HepG2 (cell line): Measurements from ENCODE around the gene KCNIP4. TPM values are rescaled to one million over a fixed set of nuclear protein-coding genes. Genes with fewer than 3 reads are reported as not detected.

ENCODE experiments used
- ATAC-seq: fragments of 200-7000 bp; cut with Tn5 transposase; 3 replicates; pipeline ENCODE4 v1.9.1; 2020; ENCODE audit warnings: mild to moderate bottlenecking, moderate library complexity
- BruUV-seq: library from RNA; stranded (reverse); fragments of 400-500 nt; replicated peaks from 2 replicates; lab custom pipeline; 2021; lab: Mats Ljungman, UMichigan
- CTCF ChIA-PET: fragments of 300-600 bp; formaldehyde crosslinking; extraction: SDS; loops from one replicate; lab custom pipeline; 2021; ENCODE audit warnings: low total read pairs, inconsistent platforms, low intra/inter-chr PET ratio; lab: Yijun Ruan, JAX
- POLR2A ChIA-PET: fragments of 350-600 bp; sonication (Branson Sonifier 250); formaldehyde crosslinking; loops from one replicate; lab custom pipeline; 2020; ENCODE audit warnings: antibody characterized with exemption, inconsistent platforms; lab: Yijun Ruan, JAX
- DNase-seq: peaks from one replicate; pipeline ENCODE4 v3.0.0-alpha.2; 2015; ENCODE audit warnings: low spot score
- FAIRE-seq: peaks from 3 replicates; lab custom pipeline; 2011; peaks lifted over from hg19 to GRCh38; lab: Jason Lieb, UNC
- H2AFZ ChIP-seq: one replicate; pipeline ENCODE4 v1.6.1; 2011; ENCODE audit warnings: low read length, inconsistent platforms
- H3K27ac ChIP-seq: fragments of 300-600 bp; 3 replicates; pipeline ENCODE4 v1.8.0; 2011; ENCODE audit warnings: mixed run types, mild to moderate bottlenecking, mixed read lengths, low read length, inconsistent platforms; ENCODE audit not compliant: insufficient read depth; ENCODE audit errors: extremely low read length
- H3K27me3 ChIP-seq, 2 experiments: fragments of 200-600 bp in 1 of 2; 2 replicates in 1 of 2; 3 replicates in 1 of 2; pipeline versions ENCODE4 v1.6.0 to v1.8.0; 2011; ENCODE audit warnings: low read length in 2 of 2, mild to moderate bottlenecking in 2 of 2, moderate library complexity in 2 of 2, inconsistent platforms in 1 of 2; ENCODE audit not compliant: insufficient read depth in 2 of 2, control insufficient read depth in 1 of 2
- H3K36me3 ChIP-seq, 2 experiments: fragments of 200-600 bp in 1 of 2; replicated peaks in 1 of 2; 2 replicates in 1 of 2; 3 replicates in 1 of 2; pipeline versions ENCODE4 v1.5.1 to v1.8.0; 2011; ENCODE audit warnings: low read length in 2 of 2, inconsistent platforms in 1 of 2; ENCODE audit not compliant: insufficient read depth in 2 of 2, control insufficient read depth in 1 of 2
- H3K4me1 ChIP-seq: 2 replicates; pipeline ENCODE4 v1.5.1; 2012; ENCODE audit warnings: low read length, inconsistent platforms; ENCODE audit not compliant: insufficient read depth
- H3K4me2 ChIP-seq: 2 replicates; pipeline ENCODE4 v1.6.0; 2011; ENCODE audit warnings: low read depth, low read length, inconsistent platforms
- H3K4me3 ChIP-seq, 3 experiments: fragments of 200-600 bp in 1 of 3; sonication (generic), shearing (Covaris generic) in 1 of 3; replicated peaks in 1 of 3; 2 replicates each; pipeline ENCODE4 v1.5.1; 2011 to 2016; ENCODE audit warnings: low read length in 3 of 3, inconsistent platforms in 2 of 3, low read depth in 2 of 3, mild to moderate bottlenecking in 2 of 3, control low read depth in 1 of 3, mixed read lengths in 1 of 3; ENCODE audit not compliant: insufficient read depth in 1 of 3
- H3K79me2 ChIP-seq: one replicate; pipeline ENCODE4 v1.6.1; 2011; ENCODE audit warnings: low read length, inconsistent platforms; ENCODE audit not compliant: insufficient read depth
- H3K9ac ChIP-seq: 2 replicates; pipeline ENCODE4 v1.6.0; 2011; ENCODE audit warnings: mild to moderate bottlenecking, low read depth, low read length, inconsistent platforms; ENCODE audit not compliant: insufficient read depth
- H3K9me3 ChIP-seq: 2 replicates; pipeline ENCODE4 v1.5.1; 2012; ENCODE audit warnings: mild to moderate bottlenecking, low read length
- H4K20me1 ChIP-seq: 2 replicates; pipeline ENCODE4 v1.6.0; 2011; ENCODE audit warnings: inconsistent platforms, mild to moderate bottlenecking, low read length, moderate library complexity; ENCODE audit not compliant: insufficient read depth
- GTF3A ChIP-seq: sonication (generic); formaldehyde crosslinking; conservative IDR thresholded peaks from 2 replicates; pipeline ENCODE4 v1.4.0; 2020; ENCODE audit warnings: mild to moderate bottlenecking, missing genetic modification reagents
- GZF1 ChIP-seq: sonication (generic); formaldehyde crosslinking; IDR thresholded peaks from 2 replicates; pipeline ENCODE4 v1.5.1; 2020; ENCODE audit warnings: mild to moderate bottlenecking, missing genetic modification reagents
- HNF4A ChIP-seq: sonication (generic); formaldehyde crosslinking; IDR thresholded peaks from 2 replicates; pipeline ENCODE4 v1.4.0; 2020; ENCODE audit warnings: missing genetic modification reagents
- HNF4G ChIP-seq, 2 experiments: sonication (generic) in 1 of 2; formaldehyde crosslinking in 1 of 2; IDR thresholded peaks; 2 replicates each; pipeline versions ENCODE4 v1.4.0 to v1.6.1; 2011 to 2020; ENCODE audit warnings: borderline replicate concordance in 2 of 2, low read depth in 2 of 2, mild to moderate bottlenecking in 2 of 2, low read length in 1 of 2, missing genetic modification reagents in 1 of 2, moderate library complexity in 1 of 2
- KLF15 ChIP-seq: sonication (generic); formaldehyde crosslinking; IDR thresholded peaks from 2 replicates; pipeline ENCODE4 v1.8.1; 2023; ENCODE audit warnings: borderline replicate concordance, mild to moderate bottlenecking, inconsistent platforms, missing genetic modification reagents, mixed read lengths
- NBN ChIP-seq: fragments of 450-650 bp; conservative IDR thresholded peaks from 2 replicates; pipeline ENCODE4 v1.6.1; 2017
- POLR2G ChIP-seq: fragments of 200-400 bp; formaldehyde crosslinking; IDR thresholded peaks from 2 replicates; pipeline ENCODE4 v1.6.1; 2018; ENCODE audit warnings: mild to moderate bottlenecking, low read depth, low read length, moderate library complexity
- RFX5 ChIP-seq: IDR thresholded peaks from 2 replicates; pipeline ENCODE4 v1.6.1; 2011; ENCODE audit warnings: low read depth, low read length, improper control_type of control experiment
- SIN3A ChIP-seq: IDR thresholded peaks from 2 replicates; pipeline ENCODE4 v1.6.1; 2011; ENCODE audit warnings: low read depth, mild to moderate bottlenecking, control low read depth, low read length, borderline replicate concordance
- SP5 ChIP-seq: IDR thresholded peaks from 2 replicates; pipeline ENCODE4 v1.6.1; 2016; ENCODE audit warnings: low read depth, borderline replicate concordance
- ZNF121 ChIP-seq: sonication (generic); formaldehyde crosslinking; IDR thresholded peaks from 2 replicates; pipeline ENCODE4 v1.5.0; 2020; ENCODE audit warnings: mild to moderate bottlenecking, missing genetic modification reagents
- ZNF567 ChIP-seq: sonication (generic); formaldehyde crosslinking; IDR thresholded peaks from 2 replicates; pipeline ENCODE4 v1.8.1; 2023; ENCODE audit warnings: mild to moderate bottlenecking, missing genetic modification reagents, borderline replicate concordance
- ZNF589 ChIP-seq: sonication (generic); formaldehyde crosslinking; conservative IDR thresholded peaks from 2 replicates; pipeline ENCODE4 v1.8.0; 2022; ENCODE audit warnings: mild to moderate bottlenecking, moderate library complexity, missing genetic modification reagents
- ZNF644 ChIP-seq: IDR thresholded peaks from 2 replicates; pipeline ENCODE4 v1.6.1; 2016; ENCODE audit warnings: low read depth
- ZNF850 ChIP-seq: sonication (generic); formaldehyde crosslinking; conservative IDR thresholded peaks from 2 replicates; pipeline ENCODE4 v1.9.0; 2021; ENCODE audit warnings: mild to moderate bottlenecking, missing genetic modification reagents
- in situ Hi-C: cut with HindIII; loops from 2 replicates; pipeline ENCODE4 v1.10.0; 2017; ENCODE audit warnings: low pct_unique_long_range_greater_than_20kb; ENCODE audit not compliant: extremely low pct_ligation_motif_present
- intact Hi-C: fragments of 100-400 bp; cut with micrococcal nuclease; formaldehyde crosslinking; loops from one replicate; pipeline ENCODE4 v1.10.0; 2022; ENCODE audit not compliant: unreplicated experiment
- polyA plus RNA-seq, 8 experiments: library from polyadenylated mRNA; depleted of rRNA in 3 of 8; stranded (reverse) in 7 of 8; unstranded in 1 of 8; fragments of >200 nt; fragmentation: Illumina TruSeq in 4 of 8; extraction: Trizol in 4 of 8; gene quantifications; 2 replicates each; pipeline versions ENCODE4 v1.2.1 to v1.2.3, GENCODE V29; 2011 to 2016; ENCODE audit warnings: low read depth in 4 of 8, missing spikeins in 1 of 8, mixed read lengths in 1 of 8; ENCODE audit not compliant: insufficient read depth in 1 of 8
- total RNA-seq, 5 experiments: library from RNA; depleted of rRNA; stranded (reverse); fragments of >200 nt; fragmentation: Illumina TruSeq; extraction: Trizol; gene quantifications; 2 replicates each; pipeline ENCODE4 v1.2.3, GENCODE V29; 2016; ENCODE audit warnings: low read depth in 1 of 5
- TF ChIP-seq, protein P1 (sequence below): IDR thresholded peaks from 2 replicates; pipeline ENCODE4 v1.6.1; 2016; ENCODE audit warnings: control low read depth

Gene KCNIP4
- total and polyA plus RNA-seq, 2 of the 13 experiments (the other 11 are each of a cell fraction or from before 2014, with no cell fraction given), result 0.09 TPM; not detected in 1

GRCh38 chr4:20944961-20945360 is 1003.6 kb downstream of the KCNIP4 start:
- Histone ChIP-seq H3K9ac (no peak overlapping the region), H3K27ac (no peak overlapping the region), H3K4me2 (no peak overlapping the region), H3K4me1 (no peaks in the 10 kb centered on the region), H3K9me3 (peaks cover 54% of the 10 kb centered on the region), H3K4me3 (no peak overlapping the region), H3K79me2 (no peaks in the 10 kb centered on the region), H3K36me3 (no peaks in the 10 kb centered on the region), H2AFZ (no peak overlapping the region)
- ChIA-PET CTCF (no interaction called here), POLR2A (no interaction called here)
- intact Hi-C loops, result no loop called here
- no peak for ATAC-seq
- BruUV-seq, result no TSS peak
- TF ChIP-seq ZNF121 (CRISPR knock-in tag) (no peak), HNF4G (IDR thresholded peaks at IDR 0.05; ENCODE audit: borderline replicate concordance, low read depth, low read length) (no peak), HNF4G (CRISPR knock-in tag; IDR thresholded peaks at IDR 0.05; ENCODE audit: borderline replicate concordance, low read depth) (no peak), ZNF589 (CRISPR knock-in tag) (no peak), RFX5 (no peak), GZF1 (no peak), HNF4A (CRISPR knock-in tag) (no peak), SIN3A (no peak), NBN (no peak), GTF3A (CRISPR knock-in tag) (no peak), SP5 (CRISPR knock-in tag) (no peak), ZNF644 (CRISPR knock-in tag) (no peak), KLF15 (no peak), POLR2G (no peak), ZNF567 (CRISPR knock-in tag) (no peak), ZNF850 (CRISPR knock-in tag) (no peak)
- TF ChIP-seq, protein P1, sequence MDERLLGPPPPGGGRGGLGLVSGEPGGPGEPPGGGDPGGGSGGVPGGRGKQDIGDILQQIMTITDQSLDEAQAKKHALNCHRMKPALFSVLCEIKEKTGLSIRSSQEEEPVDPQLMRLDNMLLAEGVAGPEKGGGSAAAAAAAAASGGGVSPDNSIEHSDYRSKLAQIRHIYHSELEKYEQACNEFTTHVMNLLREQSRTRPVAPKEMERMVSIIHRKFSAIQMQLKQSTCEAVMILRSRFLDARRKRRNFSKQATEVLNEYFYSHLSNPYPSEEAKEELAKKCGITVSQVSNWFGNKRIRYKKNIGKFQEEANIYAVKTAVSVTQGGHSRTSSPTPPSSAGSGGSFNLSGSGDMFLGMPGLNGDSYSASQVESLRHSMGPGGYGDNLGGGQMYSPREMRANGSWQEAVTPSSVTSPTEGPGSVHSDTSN, result no peak
- TF ChIP-seq, all 625 proteins: peak for 0
- in situ Hi-C loops, result no loop called here
- DNase-seq (no peak), FAIRE-seq (no peak)
- no peaks in the 10 kb centered on the region for H3K27me3 ChIP-seq
- no peaks in the 10 kb centered on the region for H4K20me1 ChIP-seq
